Nephron progenitor cell (in vitro differentiated cells): Measurements from ENCODE around the gene INTS3.

Experiments used
- DNase-seq: peaks from one replicate; pipeline ENCODE4 v3.0.0; 2021
- H3K27ac Mint-ChIP-seq: 2 replicates; pipeline ENCODE4 v1.8.0; 2021; ENCODE audit warnings: mild to moderate bottlenecking, moderate library complexity, mixed read lengths
- H3K27me3 Mint-ChIP-seq: 2 replicates; pipeline ENCODE4 v1.8.0; 2021; ENCODE audit warnings: mild to moderate bottlenecking, low read depth, mixed read lengths; ENCODE audit not compliant: poor library complexity
- H3K36me3 Mint-ChIP-seq: 2 replicates; pipeline ENCODE4 v1.8.0; 2021; ENCODE audit warnings: low read depth, mixed read lengths
- H3K4me1 Mint-ChIP-seq: 2 replicates; pipeline ENCODE4 v1.8.0; 2021; ENCODE audit warnings: mixed read lengths
- H3K4me3 Mint-ChIP-seq: 2 replicates; pipeline ENCODE4 v1.8.0; 2021; ENCODE audit warnings: mild to moderate bottlenecking, moderate library complexity, mixed read lengths
- H3K9me3 Mint-ChIP-seq: 2 replicates; pipeline ENCODE4 v1.8.0; 2021; ENCODE audit warnings: mild to moderate bottlenecking, moderate library complexity, mixed read lengths
- CTCF ChIP-seq: fragments of 200-600 bp; sonication (generic); IDR thresholded peaks from 2 replicates; pipeline ENCODE4 v1.5.0; 2021; ENCODE audit warnings: antibody characterized with exemption

The INTS3 gene

GRCh38 chr1:153727463-153728304 lies at the start of gene INTS3:
TSS of gene INTS3 (plus strand) at chr1:153728050. CDS start at chr1:153728635, 585 bp downstream.
- Mint-ChIP-seq H3K27ac (peak within 1 kb of the TSS; percentile 97), H3K27me3 (peaks cover 5% of the 10 kb centered on the region), H3K36me3 (peaks cover 17% of the 10 kb centered on the region), H3K9me3 (no peaks in the 10 kb centered on the region), H3K4me3 (peak within 1 kb of the TSS; percentile 95), H3K4me1 (peaks cover 48% of the 10 kb centered on the region)
- peak; percentile 98 for DNase-seq
- TF ChIP-seq CTCF: no peak

GRCh38 chr1:153678519-153679336 lies 49.1 kb upstream of the INTS3 start, which contains the start of gene NPR1:
TSS of gene NPR1 (plus strand) at chr1:153678688. CDS start at chr1:153679109, 421 bp downstream.
- no peak for TF ChIP-seq CTCF
- Mint-ChIP-seq H3K4me1 (peaks cover 30% of the 10 kb centered on the region), H3K36me3 (no peaks in the 10 kb centered on the region), H3K27me3 (peaks cover 61% of the 10 kb centered on the region), H3K4me3 (peak within 1 kb of the TSS; percentile 87), H3K9me3 (no peaks in the 10 kb centered on the region), H3K27ac (no peak within 1 kb of the TSS)
- peak; percentile 55 for DNase-seq

- peaks cover 64% of the 10 kb centered on the region for H3K27me3 Mint-ChIP-seq
- H3K27ac Mint-ChIP-seq: no peak overlapping the region
- no peaks in the 10 kb centered on the region for H3K36me3 Mint-ChIP-seq
- H3K4me3 Mint-ChIP-seq: peak overlapping the region; percentile 83
- peak; percentile 10 for TF ChIP-seq CTCF
- no peaks in the 10 kb centered on the region for H3K9me3 Mint-ChIP-seq
- peak; percentile 73 for DNase-seq
- peaks cover 35% of the 10 kb centered on the region for H3K4me1 Mint-ChIP-seq
Observed at GRCh38 chr1:153679337-153680119, 48.3 kb upstream of the INTS3 start.

- TF ChIP-seq CTCF: no peak
- Mint-ChIP-seq H3K9me3 (no peaks in the 10 kb centered on the region), H3K4me1 (peaks cover 39% of the 10 kb centered on the region), H3K27ac (no peak overlapping the region), H3K36me3 (no peaks in the 10 kb centered on the region), H3K4me3 (peak overlapping the region; percentile 83), H3K27me3 (peaks cover 64% of the 10 kb centered on the region)
- DNase-seq: no peak
Observed at GRCh38 chr1:153680120-153680403, 47.8 kb upstream of the INTS3 start.

- no peak for TF ChIP-seq CTCF
- Mint-ChIP-seq H3K4me3 (no peak overlapping the region), H3K36me3 (no peaks in the 10 kb centered on the region), H3K27me3 (peaks cover 58% of the 10 kb centered on the region), H3K4me1 (peaks cover 50% of the 10 kb centered on the region), H3K27ac (no peak overlapping the region), H3K9me3 (no peaks in the 10 kb centered on the region)
- no peak for DNase-seq
Observed at GRCh38 chr1:153682730-153683129, 45.1 kb upstream of the INTS3 start.
